Natural killer cell (primary cell): ENCODE measurements around the gene TFPI. TPM values are rescaled to one million over a fixed set of nuclear protein-coding genes. Genes with fewer than 3 reads are reported as not detected.
"Not testable (repeated sequence)": the region's sequence is repeated elsewhere in the genome, so short reads cannot be mapped to it uniquely, and the experiment has no call there.

ENCODE experiments used
- ATAC-seq, 3 donors: fragments of 150-1000 bp in 2 of 3; fragments of 200-7000 bp in 1 of 3; cut with Tn5 transposase; 1 replicate in 1 of 3; 2 replicates in 2 of 3; pipeline ENCODE4 v1.10.0; 2021; ENCODE audit warnings: mild to moderate bottlenecking in 2 of 3, moderate library complexity in 2 of 3
- DNase-seq, 2 donors: peaks; one replicate each; pipeline versions ENCODE4 v3.0.0 to v3.0.0-alpha.2; 2013 to 2021; ENCODE audit warnings: mixed read lengths in 1 of 2
- H3K27ac ChIP-seq: one replicate; pipeline ENCODE4 v1.5.1; 2013; ENCODE audit warnings: mild to moderate bottlenecking, low read length
- H3K27me3 ChIP-seq: one replicate; pipeline ENCODE4 v1.6.1; 2013; ENCODE audit warnings: low read length; ENCODE audit not compliant: control insufficient read depth, insufficient read depth
- H3K36me3 ChIP-seq: one replicate; pipeline ENCODE4 v1.6.1; 2013; ENCODE audit warnings: low read length; ENCODE audit not compliant: control insufficient read depth, insufficient read depth
- H3K4me1 ChIP-seq: one replicate; pipeline ENCODE4 v1.6.1; 2013; ENCODE audit warnings: low read length; ENCODE audit not compliant: control insufficient read depth, insufficient read depth
- H3K4me3 ChIP-seq: one replicate; pipeline ENCODE4 v1.5.1; 2013; ENCODE audit warnings: low read length
- H3K9me3 ChIP-seq: one replicate; pipeline ENCODE4 v1.6.1; 2013; ENCODE audit warnings: low read length; ENCODE audit not compliant: control insufficient read depth, insufficient read depth
- H3K27ac Mint-ChIP-seq, 2 donors: one replicate each; pipeline ENCODE4 v1.8.0; 2022; ENCODE audit warnings: mild to moderate bottlenecking in 2 of 2, mixed read lengths in 2 of 2, moderate library complexity in 1 of 2
- H3K27me3 Mint-ChIP-seq, 2 donors: one replicate each; pipeline ENCODE4 v1.8.0; 2022; ENCODE audit warnings: low read depth in 2 of 2, mixed read lengths in 2 of 2
- H3K36me3 Mint-ChIP-seq: one replicate; pipeline ENCODE4 v1.8.0; 2022; ENCODE audit warnings: mixed read lengths
- H3K4me1 Mint-ChIP-seq, 2 donors: one replicate each; pipeline ENCODE4 v1.8.0; 2022; ENCODE audit warnings: mixed read lengths in 2 of 2
- H3K4me3 Mint-ChIP-seq: one replicate; pipeline ENCODE4 v1.8.0; 2022; ENCODE audit warnings: mild to moderate bottlenecking, moderate library complexity, mixed read lengths
- H3K9me3 Mint-ChIP-seq, 2 donors: one replicate each; pipeline ENCODE4 v1.8.0; 2022; ENCODE audit warnings: mixed read lengths in 2 of 2
- CTCF ChIP-seq: fragments of 200-600 bp; IDR thresholded peaks from one replicate; pipeline ENCODE4 v1.8.0; 2022; ENCODE audit warnings: antibody characterized with exemption
- WGBS: methylation state at CpG from one replicate; pipeline ENCODE4 v1.1.7; 2013; ENCODE audit warnings: missing lambda C conversion rate; ENCODE audit not compliant: insufficient coverage; 5-methylcytosine and 5-hydroxymethylcytosine counted together
- intact Hi-C: fragments of 100-400 bp; cut with micrococcal nuclease; formaldehyde crosslinking; loops from one replicate; pipeline ENCODE4 v1.14.2; 2022
- total RNA-seq, 4 donors: library from RNA; stranded (reverse); fragments of 120-200 nt in 1 of 4; gene quantifications; one replicate each; pipeline versions ENCODE4 v1.2.3 to v1.2.4, GENCODE V29; 2013 to 2022

Gene TFPI
- total RNA-seq, 3 donors from 2014 or later (not counting 1 experiment from before 2014, with no cell fraction given): 0.10 to 1.2 (median 0.23) TPM

- Mint-ChIP-seq H3K4me3 (no peak overlapping the region), H3K9me3 (peaks cover 2 to 7% of the 10 kb centered on the region in 2 donors), H3K27me3 (no peaks in the 10 kb centered on the region), H3K4me1 (no peaks in the 10 kb centered on the region), H3K27ac (no peak overlapping the region), H3K36me3 (no peaks in the 10 kb centered on the region)
- intact Hi-C loops: no loop called here
- no peak overlapping the region for H3K27ac ChIP-seq
- H3K9me3 ChIP-seq: peaks cover 5% of the 10 kb centered on the region
- no peaks in the 10 kb centered on the region for H3K27me3 ChIP-seq
- H3K4me1 ChIP-seq: no peaks in the 10 kb centered on the region
- no peak for TF ChIP-seq CTCF
- DNase-seq (no peak), ATAC-seq (no peak)
- no peaks in the 10 kb centered on the region for H3K36me3 ChIP-seq
- no peak overlapping the region for H3K4me3 ChIP-seq
These were observed 30.9 kb downstream of the TFPI start for GRCh38 chr2:187523325-187523724.

- no peak overlapping the region for H3K4me3 ChIP-seq
- no peak overlapping the region for H3K27ac ChIP-seq
- intact Hi-C loops: no loop called here
- no peak for TF ChIP-seq CTCF
- H3K27me3 ChIP-seq: no peaks in the 10 kb centered on the region
- 89% methylated on average over 7 of the region's 7 CpGs for WGBS
- Mint-ChIP-seq H3K27ac (no peak overlapping the region), H3K4me1 (no peaks in the 10 kb centered on the region), H3K27me3 (no peaks in the 10 kb centered on the region), H3K36me3 (no peaks in the 10 kb centered on the region), H3K4me3 (no peak overlapping the region), H3K9me3 (peaks cover 5 to 8% of the 10 kb centered on the region in 2 donors)
- H3K4me1 ChIP-seq: no peaks in the 10 kb centered on the region
- no peak for ATAC-seq
- H3K36me3 ChIP-seq: no peaks in the 10 kb centered on the region
- DNase-seq: no peak
- peaks cover 5% of the 10 kb centered on the region for H3K9me3 ChIP-seq
These were observed 34.1 kb downstream of the TFPI start for GRCh38 chr2:187520121-187520624.

- H3K4me3 Mint-ChIP-seq: no peak overlapping the region
- WGBS: 83% methylated on average over 7 of the region's 7 CpGs
- no peak for ATAC-seq
- Histone ChIP-seq H3K36me3 (no peaks in the 10 kb centered on the region), H3K4me1 (no peaks in the 10 kb centered on the region), H3K9me3 (peaks cover 5% of the 10 kb centered on the region), H3K27ac (no peak overlapping the region), H3K27me3 (no peaks in the 10 kb centered on the region), H3K4me3 (no peak overlapping the region)
- H3K4me1 Mint-ChIP-seq: no peaks in the 10 kb centered on the region
- no peak for TF ChIP-seq CTCF
- H3K27me3 Mint-ChIP-seq: no peaks in the 10 kb centered on the region
- no peak overlapping the region for H3K27ac Mint-ChIP-seq
- intact Hi-C loops: no loop called here
- peaks cover 5 to 8% of the 10 kb centered on the region in 2 donors for H3K9me3 Mint-ChIP-seq
- no peak for DNase-seq
- no peaks in the 10 kb centered on the region for H3K36me3 Mint-ChIP-seq
These were observed 34.7 kb downstream of the TFPI start for GRCh38 chr2:187519419-187520120.

- H3K4me1 Mint-ChIP-seq, H3K27ac Mint-ChIP-seq, H3K27ac ChIP-seq, intact Hi-C loops, H3K4me1 ChIP-seq, H3K9me3 Mint-ChIP-seq, H3K36me3 ChIP-seq, H3K27me3 ChIP-seq, H3K4me3 Mint-ChIP-seq, ATAC-seq, H3K27me3 Mint-ChIP-seq, DNase-seq, H3K36me3 Mint-ChIP-seq, H3K9me3 ChIP-seq, H3K4me3 ChIP-seq: not testable (repeated sequence)
- no CpG with 5 or more reads among the region's 1 CpG for WGBS
These were observed 36.4 kb downstream of the TFPI start for GRCh38 chr2:187517750-187518361.

- H3K27me3 ChIP-seq, DNase-seq, H3K4me3 ChIP-seq, intact Hi-C loops, H3K36me3 ChIP-seq, H3K4me1 ChIP-seq, ATAC-seq, H3K9me3 Mint-ChIP-seq, H3K4me1 Mint-ChIP-seq, H3K27ac ChIP-seq, H3K27ac Mint-ChIP-seq, H3K9me3 ChIP-seq, H3K27me3 Mint-ChIP-seq, H3K4me3 Mint-ChIP-seq, H3K36me3 Mint-ChIP-seq: not testable (repeated sequence)
- 93% methylated on average over 15 of the region's 15 CpGs for whole genome bisulfite sequencing
These were observed 37.4 kb downstream of the TFPI start for GRCh38 chr2:187516630-187517510.
